GM10266 (cell line): Measurements from ENCODE around the gene OR10G8.

Experiments used
- DNase-seq: peaks from one replicate; pipeline ENCODE4 v3.0.0; 2012; ENCODE audit errors: extremely low spot score
- TF ChIP-seq, protein P1 (sequence below): IDR thresholded peaks from 2 replicates; pipeline ENCODE4 v1.5.1; 2012; ENCODE audit warnings: mild to moderate bottlenecking, low read depth; ENCODE audit not compliant: control insufficient read depth, insufficient read depth; ENCODE audit errors: missing control alignments

OR10G8 gene

DNA sequence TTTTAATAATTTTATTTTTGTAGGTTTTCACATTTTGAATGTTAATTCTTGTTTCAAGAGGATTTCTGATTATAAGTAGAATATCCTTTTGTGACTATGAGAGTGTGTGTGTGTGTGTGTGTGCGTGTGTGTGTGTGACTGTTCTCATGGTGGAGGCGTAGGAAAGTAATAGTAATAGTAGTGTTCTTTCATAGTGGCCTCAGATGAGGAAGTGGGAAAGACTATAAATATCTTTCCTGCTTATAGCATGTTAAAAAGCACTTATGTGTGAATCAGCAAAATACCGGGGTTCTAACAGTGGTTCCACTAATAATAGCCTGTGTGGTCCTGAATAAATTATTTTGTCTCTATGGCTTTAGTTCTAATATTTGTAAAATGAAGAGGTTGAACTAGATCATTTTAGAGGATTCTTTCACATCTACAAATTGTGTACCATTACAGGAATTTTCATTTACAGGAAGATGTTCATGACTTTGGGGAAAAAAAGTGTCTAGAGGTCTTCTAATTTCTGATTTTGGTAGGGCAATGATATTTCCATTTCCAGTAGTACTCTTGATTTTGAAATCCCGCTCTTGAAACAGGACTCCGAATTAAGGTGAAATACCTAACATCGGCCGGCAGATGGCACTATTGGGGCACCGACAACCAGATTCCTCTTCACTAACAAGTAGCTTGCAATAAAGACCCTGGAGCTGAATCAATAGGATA is 44.5 kb downstream of the OR10G8 start:
- TF ChIP-seq, protein P1, sequence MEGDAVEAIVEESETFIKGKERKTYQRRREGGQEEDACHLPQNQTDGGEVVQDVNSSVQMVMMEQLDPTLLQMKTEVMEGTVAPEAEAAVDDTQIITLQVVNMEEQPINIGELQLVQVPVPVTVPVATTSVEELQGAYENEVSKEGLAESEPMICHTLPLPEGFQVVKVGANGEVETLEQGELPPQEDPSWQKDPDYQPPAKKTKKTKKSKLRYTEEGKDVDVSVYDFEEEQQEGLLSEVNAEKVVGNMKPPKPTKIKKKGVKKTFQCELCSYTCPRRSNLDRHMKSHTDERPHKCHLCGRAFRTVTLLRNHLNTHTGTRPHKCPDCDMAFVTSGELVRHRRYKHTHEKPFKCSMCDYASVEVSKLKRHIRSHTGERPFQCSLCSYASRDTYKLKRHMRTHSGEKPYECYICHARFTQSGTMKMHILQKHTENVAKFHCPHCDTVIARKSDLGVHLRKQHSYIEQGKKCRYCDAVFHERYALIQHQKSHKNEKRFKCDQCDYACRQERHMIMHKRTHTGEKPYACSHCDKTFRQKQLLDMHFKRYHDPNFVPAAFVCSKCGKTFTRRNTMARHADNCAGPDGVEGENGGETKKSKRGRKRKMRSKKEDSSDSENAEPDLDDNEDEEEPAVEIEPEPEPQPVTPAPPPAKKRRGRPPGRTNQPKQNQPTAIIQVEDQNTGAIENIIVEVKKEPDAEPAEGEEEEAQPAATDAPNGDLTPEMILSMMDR, result peak; percentile 78
- DNase-seq, result peak; percentile 64

DNA sequence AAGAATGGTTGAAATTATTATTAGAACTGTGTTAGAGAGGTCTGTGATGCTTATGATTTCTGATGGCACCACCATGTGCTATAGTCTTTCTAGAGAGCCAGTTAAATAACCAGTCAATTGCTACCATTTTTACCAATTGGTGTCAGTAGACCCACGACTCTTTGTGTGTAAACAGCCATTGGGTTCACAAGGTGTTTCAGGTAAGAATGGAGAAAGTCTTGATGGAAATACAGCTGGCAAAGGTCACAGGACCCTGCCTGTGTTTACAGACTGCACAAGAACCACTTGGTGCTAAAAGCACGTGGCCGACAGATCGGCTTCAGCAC is 45.0 kb downstream of the OR10G8 start:
- TF ChIP-seq, protein P1, result no peak
- no peak for DNase-seq

- TF ChIP-seq, protein P1, result no peak
Measured at GRCh38 chr11:124072147-124072546, 45.5 kb downstream of the OR10G8 start.

GRCh38 chr11:124074554-124074953 is 48.0 kb downstream of the OR10G8 start:
- TF ChIP-seq, protein P1, result no peak
- no peak for DNase-seq

More at GRCh38 chr11:124072147-124072546, 45.5 kb downstream of the OR10G8 start:
- DNase-seq, result no peak

DNA sequence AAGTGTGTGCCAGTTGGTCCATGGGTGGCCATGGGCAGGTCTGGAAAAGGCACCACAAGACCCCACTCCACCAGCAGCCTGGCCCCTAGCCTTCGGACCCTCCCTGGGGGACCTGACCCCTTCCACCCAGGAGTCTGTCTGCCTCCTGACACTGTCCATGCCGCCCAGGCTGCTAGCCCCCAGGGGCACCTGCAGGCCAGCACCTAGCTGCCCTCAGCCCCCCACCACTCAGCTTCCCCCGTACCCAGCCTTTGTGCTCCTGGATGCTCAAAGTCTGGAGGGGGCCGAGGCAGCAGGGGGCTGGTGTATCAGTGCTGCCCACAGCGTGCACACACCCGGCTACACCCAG is 48.9 kb downstream of the OR10G8 start:
- TF ChIP-seq, protein P1, result no peak
- no peak for DNase-seq

DNA sequence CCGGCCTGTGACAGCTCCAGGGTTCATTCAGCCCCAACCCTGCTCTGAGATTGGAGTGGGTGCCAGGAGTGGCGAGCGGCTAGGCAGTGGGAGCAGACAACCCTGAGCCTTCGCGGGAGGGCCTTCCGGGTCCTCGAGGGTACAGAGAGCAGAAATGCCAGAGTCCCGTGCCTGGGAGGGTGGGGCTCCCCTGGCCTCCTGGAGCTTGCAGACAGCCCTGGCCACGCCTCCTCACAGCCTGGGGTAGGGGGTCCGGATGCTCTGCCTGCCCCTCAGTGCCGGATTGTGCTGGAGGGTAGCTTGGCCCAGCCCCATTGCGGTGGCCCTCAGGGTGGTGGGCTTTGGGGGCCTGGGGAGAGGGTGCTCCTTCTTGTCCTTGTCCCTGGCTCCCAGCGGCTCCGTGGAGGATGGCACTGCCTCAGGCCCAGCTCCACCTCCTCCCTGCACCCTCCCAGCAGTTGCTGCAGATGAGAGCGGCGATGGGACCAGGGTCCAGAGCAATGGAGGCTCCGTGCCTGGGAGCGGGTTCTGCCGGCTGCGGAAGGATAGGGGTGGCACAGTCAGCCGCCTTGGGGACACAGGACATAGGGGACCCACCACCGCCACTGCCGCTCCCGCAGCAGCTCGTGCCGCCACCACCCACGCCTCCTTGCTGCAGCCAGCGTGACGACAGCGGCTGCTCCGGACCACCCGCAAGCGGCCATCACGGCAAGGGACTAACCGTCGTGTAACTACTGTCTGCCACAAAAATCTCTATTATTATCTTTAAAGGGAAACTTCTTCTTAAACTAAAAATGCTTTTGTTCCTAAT is 49.4 kb downstream of the OR10G8 start:
- DNase-seq, result peak; percentile 19
- TF ChIP-seq, protein P1, result no peak

DNA sequence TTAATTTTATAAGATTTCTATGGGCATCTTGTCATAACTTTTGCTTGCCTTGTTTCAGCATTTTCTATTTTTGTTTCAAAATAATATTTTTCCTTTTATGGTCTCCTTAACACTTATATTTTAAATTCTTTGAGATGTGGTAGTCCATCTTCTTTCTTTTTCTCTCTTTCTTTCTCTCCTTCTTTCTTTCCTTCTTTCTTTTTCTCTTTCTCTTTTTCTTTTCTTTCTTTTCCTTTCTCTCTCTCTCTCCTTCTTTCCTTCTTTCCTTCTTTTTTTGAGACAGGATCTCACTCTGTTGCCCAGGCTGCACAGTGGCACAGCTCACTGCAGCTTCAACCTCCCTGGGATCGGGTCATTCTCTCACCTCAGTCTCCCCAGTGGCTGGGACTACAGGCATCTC is 50.7 kb downstream of the OR10G8 start:
- TF ChIP-seq, protein P1, result no peak
- DNase-seq, result no peak
